H9 (cell line): ENCODE measurements around the gene PIN1. TPM values are rescaled to one million over a fixed set of nuclear protein-coding genes. Genes with fewer than 3 reads are reported as not detected.
"Not testable (repeated sequence)": the region's sequence is repeated elsewhere in the genome, so short reads cannot be mapped to it uniquely, and the experiment has no call there.

ENCODE experiments used
- DNase-seq: peaks from one replicate; pipeline ENCODE4 v3.0.0-alpha.2; 2017
- H2AFZ ChIP-seq: one replicate; pipeline ENCODE4 v1.6.1; 2013; ENCODE audit warnings: mild to moderate bottlenecking, low read length, control low read depth, moderate library complexity
- H2AK5ac ChIP-seq: 2 replicates; pipeline ENCODE4 v1.6.1; 2013; ENCODE audit warnings: low read length, control low read depth, mixed read lengths; ENCODE audit not compliant: insufficient read length
- H2BK120ac ChIP-seq: one replicate; pipeline ENCODE4 v1.6.1; 2013; ENCODE audit warnings: low read depth, mild to moderate bottlenecking, low read length, control low read depth, inconsistent platforms; ENCODE audit not compliant: poor library complexity, severe bottlenecking
- H2BK12ac ChIP-seq: 2 replicates; pipeline ENCODE4 v1.6.1; 2013; ENCODE audit warnings: low read length, control low read depth, mixed read lengths, low read depth; ENCODE audit not compliant: insufficient read length
- H2BK15ac ChIP-seq: 2 replicates; pipeline ENCODE4 v1.6.1; 2013; ENCODE audit warnings: low read depth, low read length, control low read depth
- H2BK20ac ChIP-seq: one replicate; pipeline ENCODE4 v1.6.1; 2013; ENCODE audit warnings: low read depth, mild to moderate bottlenecking, low read length, control low read depth, inconsistent platforms; ENCODE audit not compliant: poor library complexity, severe bottlenecking
- H2BK5ac ChIP-seq: 2 replicates; pipeline ENCODE4 v1.6.1; 2013; ENCODE audit warnings: low read length, control low read depth, mixed read lengths; ENCODE audit not compliant: insufficient read length
- H3K14ac ChIP-seq: 2 replicates; pipeline ENCODE4 v1.6.1; 2013; ENCODE audit warnings: low read length, control low read depth; ENCODE audit not compliant: insufficient read depth
- H3K18ac ChIP-seq: 2 replicates; pipeline ENCODE4 v1.6.1; 2013; ENCODE audit warnings: low read depth, mild to moderate bottlenecking, mixed read lengths, low read length, control low read depth; ENCODE audit not compliant: insufficient read length
- H3K23ac ChIP-seq: 2 replicates; pipeline ENCODE4 v1.6.1; 2013; ENCODE audit warnings: low read length, control low read depth, mixed read lengths, low read depth; ENCODE audit not compliant: insufficient read length
- H3K23me2 ChIP-seq: 2 replicates; pipeline ENCODE4 v1.6.1; 2013; ENCODE audit warnings: low read depth, mild to moderate bottlenecking, mixed read lengths, low read length, control low read depth; ENCODE audit not compliant: insufficient read length, poor library complexity, severe bottlenecking
- H3K27ac ChIP-seq: 2 replicates; pipeline ENCODE4 v1.5.1; 2013; ENCODE audit warnings: low read length, control low read depth, mixed read lengths, low read depth; ENCODE audit not compliant: insufficient read length
- H3K27me3 ChIP-seq: 2 replicates; pipeline ENCODE4 v1.6.1; 2013; ENCODE audit warnings: low read length, control low read depth, inconsistent platforms; ENCODE audit not compliant: insufficient read depth
- H3K4ac ChIP-seq: 2 replicates; pipeline ENCODE4 v1.6.1; 2013; ENCODE audit warnings: low read depth, mild to moderate bottlenecking, control low read depth, inconsistent platforms, low read length, moderate library complexity
- H3K4me1 ChIP-seq: 2 replicates; pipeline ENCODE4 v1.6.1; 2013; ENCODE audit warnings: low read length, control low read depth, inconsistent platforms; ENCODE audit not compliant: insufficient read depth
- H3K4me2 ChIP-seq: 2 replicates; pipeline ENCODE4 v1.6.1; 2013; ENCODE audit warnings: low read length, control low read depth, mixed read lengths; ENCODE audit not compliant: insufficient read length, insufficient read depth
- H3K56ac ChIP-seq: 2 replicates; pipeline ENCODE4 v1.6.1; 2013; ENCODE audit warnings: low read depth, mild to moderate bottlenecking, mixed read lengths, low read length, control low read depth; ENCODE audit not compliant: insufficient read length
- H3K79me1 ChIP-seq: 2 replicates; pipeline ENCODE4 v1.6.1; 2013; ENCODE audit warnings: low read depth, mild to moderate bottlenecking, moderate library complexity, low read length, control low read depth, inconsistent platforms; ENCODE audit not compliant: insufficient read depth, poor library complexity, severe bottlenecking
- H3K79me2 ChIP-seq: 2 replicates; pipeline ENCODE4 v1.6.1; 2013; ENCODE audit warnings: low read length, control low read depth, inconsistent platforms; ENCODE audit not compliant: insufficient read depth
- H3K9ac ChIP-seq: 2 replicates; pipeline ENCODE4 v1.6.1; 2013; ENCODE audit warnings: low read length, control low read depth, mixed read lengths; ENCODE audit not compliant: insufficient read length; ENCODE audit errors: extremely low read depth
- H3K9me3 ChIP-seq: one replicate; pipeline ENCODE4 v1.6.1; 2013; ENCODE audit warnings: low read depth, low read length, inconsistent platforms; ENCODE audit not compliant: control insufficient read depth
- H3T11ph ChIP-seq: one replicate; pipeline ENCODE4 v1.6.1; 2013; ENCODE audit warnings: mild to moderate bottlenecking, low read length, control low read depth, inconsistent platforms
- H4K20me1 ChIP-seq: one replicate; pipeline ENCODE4 v1.6.1; 2013; ENCODE audit not compliant: control insufficient read depth, insufficient read length, insufficient read depth
- H4K5ac ChIP-seq: 2 replicates; pipeline ENCODE4 v1.6.1; 2013; ENCODE audit warnings: low read depth, mild to moderate bottlenecking, mixed read lengths, low read length, control low read depth; ENCODE audit not compliant: insufficient read length
- H4K8ac ChIP-seq: replicated peaks from 2 replicates; pipeline ENCODE4 v1.6.1; 2013; ENCODE audit warnings: low read length, control low read depth, mixed read lengths, low read depth; ENCODE audit not compliant: insufficient read length
- H4K91ac ChIP-seq: 2 replicates; pipeline ENCODE4 v1.6.1; 2013; ENCODE audit warnings: low read depth, mild to moderate bottlenecking, moderate library complexity, mixed read lengths, low read length, control low read depth; ENCODE audit not compliant: insufficient read length
- H3K27ac Mint-ChIP-seq, 3 experiments: 2 replicates in 2 of 3; 3 replicates in 1 of 3; pipeline ENCODE4 v1.8.0; 2020 to 2021; ENCODE audit warnings: mixed read lengths in 3 of 3, mild to moderate bottlenecking in 1 of 3, moderate library complexity in 1 of 3
- H3K27me3 Mint-ChIP-seq: 2 replicates; pipeline ENCODE4 v1.8.0; 2021; ENCODE audit warnings: low read depth, mild to moderate bottlenecking, moderate library complexity, mixed read lengths
- H3K36me3 Mint-ChIP-seq, 3 experiments: 2 replicates in 2 of 3; 3 replicates in 1 of 3; pipeline ENCODE4 v1.8.0; 2020 to 2021; ENCODE audit warnings: low read depth in 3 of 3, mixed read lengths in 3 of 3; ENCODE audit not compliant: insufficient read depth in 1 of 3
- H3K4me1 Mint-ChIP-seq, 2 experiments: 2 replicates each; pipeline ENCODE4 v1.8.0; 2020; ENCODE audit warnings: mixed read lengths in 2 of 2
- H3K4me3 Mint-ChIP-seq, 2 experiments: 2 replicates in 1 of 2; 3 replicates in 1 of 2; pipeline ENCODE4 v1.8.0; 2020 to 2021; ENCODE audit warnings: mild to moderate bottlenecking in 2 of 2, mixed read lengths in 2 of 2, moderate library complexity in 1 of 2
- H3K9me3 Mint-ChIP-seq, 2 experiments: 2 replicates in 1 of 2; 3 replicates in 1 of 2; pipeline ENCODE4 v1.8.0; 2020; ENCODE audit warnings: mild to moderate bottlenecking in 2 of 2, mixed read lengths in 2 of 2, moderate library complexity in 1 of 2
- WGBS: extraction: QIAGEN DNeasy Blood & Tissue Kit; methylation state at CpG from one replicate; pipeline ENCODE4 v1.1.7; 2013; ENCODE audit warnings: missing lambda C conversion rate, low lambda C conversion rate, mixed read lengths; ENCODE audit not compliant: insufficient read length; ENCODE audit errors: extremely low coverage; 5-methylcytosine and 5-hydroxymethylcytosine counted together
- total RNA-seq: library from RNA; stranded (reverse); gene quantifications from 2 replicates; pipeline ENCODE4 v1.2.1, GENCODE V29; 2021
- TF ChIP-seq, protein P1 (sequence below): fragments of 200-600 bp; sonication (generic); conservative IDR thresholded peaks from 3 replicates; pipeline ENCODE4 v1.8.0; 2021; ENCODE audit warnings: antibody characterized with exemption, mild to moderate bottlenecking

PIN1 gene
- total RNA-seq, 1 experiment from 2014 or later, result 110 TPM

DNA sequence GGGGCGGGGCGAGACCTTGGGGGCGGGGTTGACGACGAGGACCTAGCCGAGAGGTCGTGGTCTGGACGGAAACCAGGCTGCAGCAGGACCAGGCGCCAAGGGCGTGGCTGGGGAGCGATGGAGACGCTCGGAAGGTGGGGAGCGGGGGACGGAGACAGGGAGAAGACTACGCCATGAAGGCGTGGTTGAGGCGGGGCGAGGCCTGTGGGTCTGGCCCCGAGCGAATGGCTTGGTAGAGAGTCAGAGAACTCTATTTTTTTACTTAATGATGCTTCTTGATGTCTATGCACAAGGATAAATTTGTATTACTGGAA, 15.6 kb upstream of the PIN1 start:
- Histone ChIP-seq H3K56ac (no peak overlapping the region), H3K9me3 (no peaks in the 10 kb centered on the region), H3K4me2 (peak overlapping the region; percentile 3), H2BK5ac (no peak overlapping the region), H3K23me2 (peaks cover 7% of the 10 kb centered on the region), H3K79me2 (peaks cover 12% of the 10 kb centered on the region; the same call in 1 of the 2 replicates), H4K8ac (no peak overlapping the region), H2BK12ac (no peak overlapping the region), H2BK20ac (no peak overlapping the region), H4K91ac (no peak overlapping the region), H3K79me1 (peaks cover 13% of the 10 kb centered on the region), H3K14ac (no peak overlapping the region), H3K27me3 (no peaks in the 10 kb centered on the region), H3K4me1 (peaks cover 3% of the 10 kb centered on the region; the same call in 1 of the 2 replicates), H4K20me1 (peaks cover 5% of the 10 kb centered on the region), H3K9ac (no peak overlapping the region), H3K4ac (no peak overlapping the region), H3K18ac (no peak overlapping the region), H3T11ph (no peak overlapping the region), H3K27ac (no peak overlapping the region), H2BK15ac (no peak overlapping the region), H4K5ac (no peak overlapping the region), H3K23ac (no peak overlapping the region), H2AK5ac (no peak overlapping the region), H2BK120ac (no peak overlapping the region), H2AFZ (no peak overlapping the region)
- WGBS, result no CpG with 5 or more reads among the region's 21 CpGs
- peaks cover 12 to 13% of the 10 kb centered on the region in 2 experiments for H3K9me3 Mint-ChIP-seq
- no peak for DNase-seq
- peak overlapping the region; percentile 88 to 94 for H3K4me3 Mint-ChIP-seq
- H3K36me3 Mint-ChIP-seq, result peaks cover 25 to 28% (median 26%) of the 10 kb centered on the region in 3 experiments
- no peaks in the 10 kb centered on the region for H3K27me3 Mint-ChIP-seq
- H3K27ac Mint-ChIP-seq, result peak overlapping the region in 2 of 3 experiments; percentile 82 to 88; a peak in 3 of 7 replicates
- TF ChIP-seq, protein P1, sequence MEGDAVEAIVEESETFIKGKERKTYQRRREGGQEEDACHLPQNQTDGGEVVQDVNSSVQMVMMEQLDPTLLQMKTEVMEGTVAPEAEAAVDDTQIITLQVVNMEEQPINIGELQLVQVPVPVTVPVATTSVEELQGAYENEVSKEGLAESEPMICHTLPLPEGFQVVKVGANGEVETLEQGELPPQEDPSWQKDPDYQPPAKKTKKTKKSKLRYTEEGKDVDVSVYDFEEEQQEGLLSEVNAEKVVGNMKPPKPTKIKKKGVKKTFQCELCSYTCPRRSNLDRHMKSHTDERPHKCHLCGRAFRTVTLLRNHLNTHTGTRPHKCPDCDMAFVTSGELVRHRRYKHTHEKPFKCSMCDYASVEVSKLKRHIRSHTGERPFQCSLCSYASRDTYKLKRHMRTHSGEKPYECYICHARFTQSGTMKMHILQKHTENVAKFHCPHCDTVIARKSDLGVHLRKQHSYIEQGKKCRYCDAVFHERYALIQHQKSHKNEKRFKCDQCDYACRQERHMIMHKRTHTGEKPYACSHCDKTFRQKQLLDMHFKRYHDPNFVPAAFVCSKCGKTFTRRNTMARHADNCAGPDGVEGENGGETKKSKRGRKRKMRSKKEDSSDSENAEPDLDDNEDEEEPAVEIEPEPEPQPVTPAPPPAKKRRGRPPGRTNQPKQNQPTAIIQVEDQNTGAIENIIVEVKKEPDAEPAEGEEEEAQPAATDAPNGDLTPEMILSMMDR, result no peak
- peaks cover 7 to 23% of the 10 kb centered on the region in 2 experiments for H3K4me1 Mint-ChIP-seq

GRCh38 chr19:9820034-9820433, 15.1 kb upstream of the PIN1 start:
- not testable (repeated sequence) for H2AFZ ChIP-seq

More at GRCh38 chr19:9820034-9820433, 15.1 kb upstream of the PIN1 start:
- not testable (repeated sequence) for H4K91ac ChIP-seq, H3K27me3 ChIP-seq, H4K8ac ChIP-seq, H3K27ac ChIP-seq, H2BK20ac ChIP-seq, H4K20me1 ChIP-seq, H3K23me2 ChIP-seq, H3K4me1 ChIP-seq, H3K27me3 Mint-ChIP-seq, H2BK12ac ChIP-seq, H3K9me3 ChIP-seq, H3K23ac ChIP-seq, H3K4ac ChIP-seq, H2BK5ac ChIP-seq, DNase-seq, H2BK15ac ChIP-seq, H3K14ac ChIP-seq, H2BK120ac ChIP-seq, H3K9ac ChIP-seq, H3K18ac ChIP-seq, H4K5ac ChIP-seq, H2AK5ac ChIP-seq, H3K56ac ChIP-seq, H3T11ph ChIP-seq
- Histone ChIP-seq H3K79me2 (peaks cover 12% of the 10 kb centered on the region; the same call in 1 of the 2 replicates), H3K4me2 (peak overlapping the region; percentile 3), H3K79me1 (peaks cover 13% of the 10 kb centered on the region)
- peak overlapping the region in 1 of 2 experiments; percentile 65; a peak in 1 of 5 replicates for H3K4me3 Mint-ChIP-seq
- H3K27ac Mint-ChIP-seq, result peak overlapping the region in 2 of 3 experiments; percentile 62 to 82; a peak in 2 of 7 replicates
- WGBS, result no CpG with 5 or more reads among the region's 8 CpGs
- H3K4me1 Mint-ChIP-seq, result peaks cover 7 to 23% of the 10 kb centered on the region in 2 experiments
- H3K36me3 Mint-ChIP-seq, result peaks cover 20 to 23% (median 22%) of the 10 kb centered on the region in 3 experiments
- peaks cover 12 to 13% of the 10 kb centered on the region in 2 experiments for H3K9me3 Mint-ChIP-seq
